Liver (tissue), 9 donors: ENCODE measurements around the gene OTUD6A. TPM values are rescaled to one million over a fixed set of nuclear protein-coding genes. Genes with fewer than 3 reads are reported as not detected.

ENCODE experiments used
- DNase-seq: peaks from one replicate; pipeline ENCODE4 v3.0.0-alpha.2; 2017; ENCODE audit warnings: low spot score
- H3K27ac ChIP-seq, 2 donors: one replicate each; pipeline ENCODE4 v1.7.0; 2013; ENCODE audit warnings: inconsistent platforms in 2 of 2, low read length in 2 of 2, control low read depth in 1 of 2, low read depth in 1 of 2, mild to moderate bottlenecking in 1 of 2
- H3K27me3 ChIP-seq, 4 donors: one replicate each; pipeline versions ENCODE4 v1.6.1 to v1.7.0; 2013; ENCODE audit warnings: low read length in 3 of 4, inconsistent platforms in 1 of 4, mild to moderate bottlenecking in 1 of 4, moderate library complexity in 1 of 4; ENCODE audit not compliant: control insufficient read depth in 4 of 4, insufficient read depth in 4 of 4
- H3K36me3 ChIP-seq, 4 donors: one replicate each; pipeline versions ENCODE4 v1.6.1 to v1.7.0; 2013; ENCODE audit warnings: low read length in 3 of 4, mild to moderate bottlenecking in 3 of 4, low read depth in 1 of 4, moderate library complexity in 1 of 4; ENCODE audit not compliant: control insufficient read depth in 4 of 4, insufficient read depth in 3 of 4
- H3K4me1 ChIP-seq, 4 donors: one replicate each; pipeline versions ENCODE4 v1.6.1 to v1.7.0; 2013; ENCODE audit warnings: low read length in 3 of 4, mild to moderate bottlenecking in 3 of 4, moderate library complexity in 1 of 4; ENCODE audit not compliant: control insufficient read depth in 4 of 4, insufficient read depth in 4 of 4
- H3K4me3 ChIP-seq, 3 donors: one replicate each; pipeline versions ENCODE4 v1.6.1 to v1.7.0; 2013; ENCODE audit warnings: low read length in 3 of 3, control low read depth in 1 of 3, low read depth in 1 of 3, mild to moderate bottlenecking in 1 of 3
- H3K9ac ChIP-seq, 2 donors: one replicate each; pipeline ENCODE4 v1.7.0; 2013; ENCODE audit warnings: low read length in 2 of 2, mild to moderate bottlenecking in 2 of 2, moderate library complexity in 2 of 2, control low read depth in 1 of 2, low read depth in 1 of 2
- H3K9me3 ChIP-seq, 4 donors: one replicate each; pipeline versions ENCODE4 v1.6.1 to v1.7.0; 2013; ENCODE audit warnings: low read length in 3 of 4; ENCODE audit not compliant: control insufficient read depth in 4 of 4
- EGR1 ChIP-seq, 2 donors: IDR thresholded peaks; 2 replicates each; pipeline ENCODE4 v1.6.1; 2016 to 2018; ENCODE audit warnings: antibody characterized with exemption in 2 of 2, low read depth in 2 of 2
- FOXA1 ChIP-seq: IDR thresholded peaks from 2 replicates; pipeline ENCODE4 v1.6.1; 2016; ENCODE audit warnings: antibody characterized with exemption
- FOXA2 ChIP-seq: IDR thresholded peaks from 2 replicates; pipeline ENCODE4 v1.6.1; 2016; ENCODE audit warnings: antibody characterized with exemption
- GABPA ChIP-seq, 2 donors: IDR thresholded peaks in 1 of 2; conservative IDR thresholded peaks in 1 of 2; 2 replicates each; pipeline ENCODE4 v1.6.1; 2016; ENCODE audit warnings: antibody characterized with exemption in 2 of 2, mild to moderate bottlenecking in 1 of 2, moderate library complexity in 1 of 2
- HNF4A ChIP-seq, 2 donors: conservative IDR thresholded peaks; 2 replicates each; pipeline ENCODE4 v1.6.1; 2016; ENCODE audit warnings: antibody characterized with exemption in 2 of 2, mild to moderate bottlenecking in 2 of 2
- HNF4G ChIP-seq: IDR thresholded peaks from 2 replicates; pipeline ENCODE4 v1.6.1; 2016; ENCODE audit warnings: antibody characterized with exemption
- JUND ChIP-seq, 2 donors: IDR thresholded peaks; 2 replicates each; pipeline ENCODE4 v1.6.1; 2016; ENCODE audit warnings: antibody characterized with exemption in 2 of 2
- NR2F2 ChIP-seq: IDR thresholded peaks from 2 replicates; pipeline ENCODE4 v1.6.1; 2016; ENCODE audit warnings: antibody characterized with exemption
- RAD21 ChIP-seq, 2 donors: IDR thresholded peaks; 2 replicates each; pipeline ENCODE4 v1.6.1; 2016; ENCODE audit warnings: antibody characterized with exemption in 2 of 2, mild to moderate bottlenecking in 2 of 2
- RXRA ChIP-seq, 2 donors: IDR thresholded peaks; 2 replicates each; pipeline ENCODE4 v1.6.1; 2017 to 2018; ENCODE audit warnings: antibody characterized with exemption in 2 of 2, mild to moderate bottlenecking in 1 of 2
- SP1 ChIP-seq: IDR thresholded peaks from 2 replicates; pipeline ENCODE4 v1.6.1; 2018; ENCODE audit warnings: antibody characterized with exemption, mild to moderate bottlenecking
- TAF1 ChIP-seq: conservative IDR thresholded peaks from 2 replicates; pipeline ENCODE4 v1.6.1; 2016; ENCODE audit warnings: antibody characterized with exemption, mild to moderate bottlenecking
- YY1 ChIP-seq: IDR thresholded peaks from 2 replicates; pipeline ENCODE4 v1.6.1; 2016; ENCODE audit warnings: antibody characterized with exemption, mild to moderate bottlenecking
- WGBS: extraction: QIAGEN DNeasy Blood & Tissue Kit; methylation state at CpG from one replicate; pipeline ENCODE4 v1.1.7; 2013; 5-methylcytosine and 5-hydroxymethylcytosine counted together
- polyA plus RNA-seq, 2 donors: library from polyadenylated mRNA; stranded (reverse) in 1 of 2; unstranded in 1 of 2; fragments of 200-250 nt in 1 of 2; fragments of >200 nt in 1 of 2; fragmentation: Nextera tagmentation in 1 of 2; extraction: Ambion mirVana in 1 of 2; gene quantifications; one replicate each; pipeline versions ENCODE4 v1.2.1 to v1.2.3, GENCODE V29; 2013 to 2015
- total RNA-seq, 2 donors: library from RNA; depleted of rRNA; stranded (reverse); fragments of >200 nt; gene quantifications; one replicate each; pipeline ENCODE4 v1.2.3, GENCODE V29; 2014
- TF ChIP-seq, protein P1 (sequence below): IDR thresholded peaks from 2 replicates; pipeline ENCODE4 v1.6.1; 2016; ENCODE audit warnings: antibody characterized with exemption
- TF ChIP-seq, protein P2 (sequence below): IDR thresholded peaks from 2 replicates; pipeline ENCODE4 v1.6.1; 2016; ENCODE audit warnings: antibody characterized with exemption, mild to moderate bottlenecking
- TF ChIP-seq, protein P3 (sequence below): IDR thresholded peaks from 2 replicates; pipeline ENCODE4 v1.6.1; 2016; ENCODE audit warnings: antibody characterized with exemption
- TF ChIP-seq, protein P4 (sequence below): IDR thresholded peaks from 2 replicates; pipeline ENCODE4 v1.6.1; 2016; ENCODE audit warnings: antibody characterized with exemption
- TF ChIP-seq, protein P5 (sequence below): fragments of 150-350 bp; IDR thresholded peaks from 2 replicates; pipeline ENCODE4 v1.5.1; 2017; ENCODE audit warnings: improper control_type of control experiment, low read depth, low read length; ENCODE audit not compliant: missing input control
- donor health status: healthy.
- donor health status: healthy.
- donor health status: healthy.
- donor health status: healthy.
- donor health status: healthy.

Gene OTUD6A
- total and polyA plus RNA-seq, 4 donors, result not detected

DNA sequence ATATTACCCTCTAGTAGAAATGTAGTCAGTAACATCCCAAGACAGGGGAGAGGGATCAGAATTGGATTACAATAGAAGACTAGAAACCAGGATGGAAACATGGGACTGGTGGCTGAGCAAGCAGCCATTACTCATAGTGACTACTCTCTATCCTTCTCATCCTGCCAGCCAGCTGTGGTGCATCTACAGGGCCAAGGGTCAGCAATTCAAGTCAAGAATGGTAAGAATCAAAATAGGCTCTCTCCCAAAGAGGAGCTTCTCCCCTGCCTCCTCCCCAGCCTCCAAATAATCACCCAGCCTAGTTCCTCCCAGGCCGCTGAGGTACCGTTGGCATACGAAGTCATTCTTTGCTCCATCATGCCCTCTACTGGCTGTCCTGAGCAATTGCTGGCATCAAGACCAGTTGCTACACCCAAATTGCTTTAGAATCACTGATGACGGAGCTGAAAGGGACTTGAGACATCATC lies 31.9 kb upstream of the OTUD6A start:
- H3K27me3 ChIP-seq, result no peaks in the 10 kb centered on the region
- no peak for DNase-seq

DNA sequence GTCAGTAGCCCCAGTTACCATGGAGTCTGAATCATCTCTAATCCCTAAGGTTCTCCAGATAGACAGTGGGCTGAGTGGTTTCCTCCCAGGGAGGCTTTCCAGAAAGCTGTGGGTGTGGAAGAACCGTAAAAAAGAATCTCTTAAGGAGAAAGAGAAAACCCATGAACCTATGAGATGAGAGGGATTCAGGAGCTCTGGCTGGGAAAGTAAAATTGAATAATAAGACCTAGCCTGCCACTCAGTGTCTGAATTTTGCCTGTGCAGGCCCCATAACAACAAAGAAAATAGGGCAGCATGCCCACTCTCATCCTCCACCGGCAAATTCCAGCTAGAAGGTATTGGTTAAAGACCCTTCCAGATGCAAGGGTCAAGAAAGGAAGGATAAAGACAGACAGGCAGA lies 29.5 kb upstream of the OTUD6A start:
- WGBS, result 61% methylated on average over 2 of the region's 2 CpGs
- H3K27me3 ChIP-seq, result no peaks in the 10 kb centered on the region
- no peaks in the 10 kb centered on the region for H3K9me3 ChIP-seq
- H3K4me3 ChIP-seq, result no peak overlapping the region
- no peak for TF ChIP-seq SP1
- no peak for TF ChIP-seq JUND (IDR thresholded peaks at IDR 0.05)
- no peak for TF ChIP-seq FOXA1
- TF ChIP-seq, protein P1, sequence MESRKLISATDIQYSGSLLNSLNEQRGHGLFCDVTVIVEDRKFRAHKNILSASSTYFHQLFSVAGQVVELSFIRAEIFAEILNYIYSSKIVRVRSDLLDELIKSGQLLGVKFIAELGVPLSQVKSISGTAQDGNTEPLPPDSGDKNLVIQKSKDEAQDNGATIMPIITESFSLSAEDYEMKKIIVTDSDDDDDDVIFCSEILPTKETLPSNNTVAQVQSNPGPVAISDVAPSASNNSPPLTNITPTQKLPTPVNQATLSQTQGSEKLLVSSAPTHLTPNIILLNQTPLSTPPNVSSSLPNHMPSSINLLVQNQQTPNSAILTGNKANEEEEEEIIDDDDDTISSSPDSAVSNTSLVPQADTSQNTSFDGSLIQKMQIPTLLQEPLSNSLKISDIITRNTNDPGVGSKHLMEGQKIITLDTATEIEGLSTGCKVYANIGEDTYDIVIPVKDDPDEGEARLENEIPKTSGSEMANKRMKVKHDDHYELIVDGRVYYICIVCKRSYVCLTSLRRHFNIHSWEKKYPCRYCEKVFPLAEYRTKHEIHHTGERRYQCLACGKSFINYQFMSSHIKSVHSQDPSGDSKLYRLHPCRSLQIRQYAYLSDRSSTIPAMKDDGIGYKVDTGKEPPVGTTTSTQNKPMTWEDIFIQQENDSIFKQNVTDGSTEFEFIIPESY, result no peak
- TF ChIP-seq GABPA (IDR thresholded peaks at IDR 0.05 in 1 of 2, conservative IDR thresholded peaks at IDR 0.05 in 1 of 2), result no peak
- TF ChIP-seq FOXA2, result no peak
- TF ChIP-seq, protein P2, sequence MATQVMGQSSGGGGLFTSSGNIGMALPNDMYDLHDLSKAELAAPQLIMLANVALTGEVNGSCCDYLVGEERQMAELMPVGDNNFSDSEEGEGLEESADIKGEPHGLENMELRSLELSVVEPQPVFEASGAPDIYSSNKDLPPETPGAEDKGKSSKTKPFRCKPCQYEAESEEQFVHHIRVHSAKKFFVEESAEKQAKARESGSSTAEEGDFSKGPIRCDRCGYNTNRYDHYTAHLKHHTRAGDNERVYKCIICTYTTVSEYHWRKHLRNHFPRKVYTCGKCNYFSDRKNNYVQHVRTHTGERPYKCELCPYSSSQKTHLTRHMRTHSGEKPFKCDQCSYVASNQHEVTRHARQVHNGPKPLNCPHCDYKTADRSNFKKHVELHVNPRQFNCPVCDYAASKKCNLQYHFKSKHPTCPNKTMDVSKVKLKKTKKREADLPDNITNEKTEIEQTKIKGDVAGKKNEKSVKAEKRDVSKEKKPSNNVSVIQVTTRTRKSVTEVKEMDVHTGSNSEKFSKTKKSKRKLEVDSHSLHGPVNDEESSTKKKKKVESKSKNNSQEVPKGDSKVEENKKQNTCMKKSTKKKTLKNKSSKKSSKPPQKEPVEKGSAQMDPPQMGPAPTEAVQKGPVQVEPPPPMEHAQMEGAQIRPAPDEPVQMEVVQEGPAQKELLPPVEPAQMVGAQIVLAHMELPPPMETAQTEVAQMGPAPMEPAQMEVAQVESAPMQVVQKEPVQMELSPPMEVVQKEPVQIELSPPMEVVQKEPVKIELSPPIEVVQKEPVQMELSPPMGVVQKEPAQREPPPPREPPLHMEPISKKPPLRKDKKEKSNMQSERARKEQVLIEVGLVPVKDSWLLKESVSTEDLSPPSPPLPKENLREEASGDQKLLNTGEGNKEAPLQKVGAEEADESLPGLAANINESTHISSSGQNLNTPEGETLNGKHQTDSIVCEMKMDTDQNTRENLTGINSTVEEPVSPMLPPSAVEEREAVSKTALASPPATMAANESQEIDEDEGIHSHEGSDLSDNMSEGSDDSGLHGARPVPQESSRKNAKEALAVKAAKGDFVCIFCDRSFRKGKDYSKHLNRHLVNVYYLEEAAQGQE, result no peak
- no peak for TF ChIP-seq NR2F2
- no peak for TF ChIP-seq YY1
- TF ChIP-seq, protein P3, sequence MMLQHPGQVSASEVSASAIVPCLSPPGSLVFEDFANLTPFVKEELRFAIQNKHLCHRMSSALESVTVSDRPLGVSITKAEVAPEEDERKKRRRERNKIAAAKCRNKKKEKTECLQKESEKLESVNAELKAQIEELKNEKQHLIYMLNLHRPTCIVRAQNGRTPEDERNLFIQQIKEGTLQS, result no peak
- TF ChIP-seq RAD21 (IDR thresholded peaks at IDR 0.05), result no peak
- TF ChIP-seq, protein P4, sequence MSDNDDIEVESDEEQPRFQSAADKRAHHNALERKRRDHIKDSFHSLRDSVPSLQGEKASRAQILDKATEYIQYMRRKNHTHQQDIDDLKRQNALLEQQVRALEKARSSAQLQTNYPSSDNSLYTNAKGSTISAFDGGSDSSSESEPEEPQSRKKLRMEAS, result no peak
- no peak for TF ChIP-seq EGR1 (IDR thresholded peaks at IDR 0.05; ENCODE audit: low read depth in 2 of 2)
- TF ChIP-seq, protein P5, sequence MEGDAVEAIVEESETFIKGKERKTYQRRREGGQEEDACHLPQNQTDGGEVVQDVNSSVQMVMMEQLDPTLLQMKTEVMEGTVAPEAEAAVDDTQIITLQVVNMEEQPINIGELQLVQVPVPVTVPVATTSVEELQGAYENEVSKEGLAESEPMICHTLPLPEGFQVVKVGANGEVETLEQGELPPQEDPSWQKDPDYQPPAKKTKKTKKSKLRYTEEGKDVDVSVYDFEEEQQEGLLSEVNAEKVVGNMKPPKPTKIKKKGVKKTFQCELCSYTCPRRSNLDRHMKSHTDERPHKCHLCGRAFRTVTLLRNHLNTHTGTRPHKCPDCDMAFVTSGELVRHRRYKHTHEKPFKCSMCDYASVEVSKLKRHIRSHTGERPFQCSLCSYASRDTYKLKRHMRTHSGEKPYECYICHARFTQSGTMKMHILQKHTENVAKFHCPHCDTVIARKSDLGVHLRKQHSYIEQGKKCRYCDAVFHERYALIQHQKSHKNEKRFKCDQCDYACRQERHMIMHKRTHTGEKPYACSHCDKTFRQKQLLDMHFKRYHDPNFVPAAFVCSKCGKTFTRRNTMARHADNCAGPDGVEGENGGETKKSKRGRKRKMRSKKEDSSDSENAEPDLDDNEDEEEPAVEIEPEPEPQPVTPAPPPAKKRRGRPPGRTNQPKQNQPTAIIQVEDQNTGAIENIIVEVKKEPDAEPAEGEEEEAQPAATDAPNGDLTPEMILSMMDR, result no peak
- no peak for TF ChIP-seq TAF1
- no peak for TF ChIP-seq RXRA (IDR thresholded peaks at IDR 0.05)
- TF ChIP-seq HNF4G, result no peak
- TF ChIP-seq HNF4A (conservative IDR thresholded peaks at IDR 0.05), result no peak
- H3K27ac ChIP-seq, result no peak overlapping the region
- no peaks in the 10 kb centered on the region for H3K4me1 ChIP-seq
- H3K9ac ChIP-seq, result no peak overlapping the region
- no peak for DNase-seq
- no peaks in the 10 kb centered on the region for H3K36me3 ChIP-seq

More for the DNA sequence above, 31.9 kb upstream of the OTUD6A start:
- H3K36me3 ChIP-seq, result no peaks in the 10 kb centered on the region
- H3K4me3 ChIP-seq, result no peak overlapping the region
- no peaks in the 10 kb centered on the region for H3K9me3 ChIP-seq
- H3K27ac ChIP-seq, result no peak overlapping the region
- no peak overlapping the region for H3K9ac ChIP-seq
- no peaks in the 10 kb centered on the region for H3K4me1 ChIP-seq
- WGBS, result 5% methylated on average over 4 of the region's 4 CpGs
- TF ChIP-seq, protein P5, result peak; percentile 79
- TF ChIP-seq FOXA1 (no peak), RAD21 (IDR thresholded peaks at IDR 0.05) (peak; percentile 73 to 82), SP1 (no peak), YY1 (no peak)
